Measurements from ENCODE around the gene LRRC8B.

- TF ChIP-seq CTCF (IDR thresholded peaks at IDR 0.05) (peak; percentile 59 to 75 (median 71)), POLR2A (IDR thresholded peaks at IDR 0.05) (no peak)
Observed at GRCh38 chr1:89483010-89483756, 41.4 kb upstream of the LRRC8B start.
